HEK293 (cell line): ENCODE results near the gene SGMS1.
A peak's percentile ranks its signal among the peaks of the same experiment; 100 is the strongest.

Experiments
- CTCF ChIA-PET: fragments of 350-600 bp; formaldehyde crosslinking; extraction: SDS; loops from one replicate; lab custom pipeline; 2021; ENCODE audit warnings: antibody characterized with exemption; lab: Yijun Ruan, JAX
- POLR2A ChIA-PET: fragments of 300-600 bp; formaldehyde crosslinking; extraction: SDS; loops from one replicate; lab custom pipeline; 2020; ENCODE audit warnings: antibody characterized with exemption, inconsistent platforms; lab: Yijun Ruan, JAX
- H3K27ac ChIP-seq: fragments of 200-500 bp; sonication (Bioruptor generic); 2 replicates; pipeline ENCODE4 v1.5.1; 2014; ENCODE audit warnings: low read depth, low read length, control low read depth, inconsistent platforms; ENCODE audit errors: extremely low read depth
- H3K36me3 ChIP-seq, 2 experiments: fragments of 200-500 bp in 1 of 2; sonication (Bioruptor generic) in 1 of 2; 1 replicate in 1 of 2; 2 replicates in 1 of 2; pipeline ENCODE4 v1.5.1; 2014 to 2017; ENCODE audit warnings: inconsistent platforms in 2 of 2, low read length in 2 of 2; ENCODE audit not compliant: control insufficient read depth in 2 of 2, insufficient read depth in 1 of 2
- H3K4me1 ChIP-seq: fragments of 200-500 bp; sonication (Bioruptor generic); 2 replicates; pipeline ENCODE4 v1.5.1; 2014; ENCODE audit warnings: mild to moderate bottlenecking, low read length, inconsistent platforms; ENCODE audit not compliant: control insufficient read depth, insufficient read depth
- H3K4me3 ChIP-seq: 2 replicates; pipeline ENCODE4 v1.5.1; 2011; ENCODE audit warnings: low read depth, mild to moderate bottlenecking, control low read depth, low read length, moderate library complexity
- H3K9me3 ChIP-seq: fragments of 200-500 bp; sonication (Bioruptor generic); 2 replicates; pipeline ENCODE4 v1.5.1; 2014; ENCODE audit warnings: low read depth, low read length, inconsistent platforms; ENCODE audit not compliant: control insufficient read depth, insufficient read depth
- GLIS2 ChIP-seq: fragments of 450-650 bp; formaldehyde crosslinking; IDR thresholded peaks from 2 replicates; pipeline ENCODE4 v1.5.1; 2016; ENCODE audit warnings: missing biosample characterization, missing genetic modification characterization
- HIC1 ChIP-seq: fragments of 450-650 bp; formaldehyde crosslinking; IDR thresholded peaks from 2 replicates; pipeline ENCODE4 v1.5.1; 2016; ENCODE audit warnings: missing biosample characterization, missing genetic modification characterization
- HOXA7 ChIP-seq: sonication (generic); formaldehyde crosslinking; IDR thresholded peaks from 2 replicates; pipeline ENCODE4 v1.8.1; 2022; ENCODE audit warnings: missing genetic modification reagents, borderline replicate concordance
- KLF1 ChIP-seq: fragments of 450-650 bp; formaldehyde crosslinking; IDR thresholded peaks from 2 replicates; pipeline ENCODE4 v1.5.1; 2016; ENCODE audit warnings: missing biosample characterization, missing genetic modification characterization
- PRDM6 ChIP-seq: fragments of 450-650 bp; formaldehyde crosslinking; IDR thresholded peaks from 2 replicates; pipeline ENCODE4 v1.5.1; 2017; ENCODE audit warnings: missing biosample characterization, missing genetic modification characterization
- SP3 ChIP-seq: fragments of 450-650 bp; formaldehyde crosslinking; IDR thresholded peaks from 2 replicates; pipeline ENCODE4 v1.5.1; 2016; ENCODE audit warnings: missing biosample characterization, missing genetic modification characterization
- SP7 ChIP-seq: fragments of 450-650 bp; formaldehyde crosslinking; IDR thresholded peaks from 2 replicates; pipeline ENCODE4 v1.5.1; 2016; ENCODE audit warnings: missing biosample characterization, missing genetic modification characterization
- ZBTB10 ChIP-seq: fragments of 450-650 bp; formaldehyde crosslinking; IDR thresholded peaks from 2 replicates; pipeline ENCODE4 v1.5.1; 2016; ENCODE audit warnings: missing biosample characterization, missing genetic modification characterization
- ZNF132 ChIP-seq: fragments of 450-650 bp; formaldehyde crosslinking; IDR thresholded peaks from 2 replicates; pipeline ENCODE4 v1.5.1; 2017; ENCODE audit warnings: missing biosample characterization, missing genetic modification characterization, borderline replicate concordance
- ZNF133 ChIP-seq: fragments of 450-650 bp; formaldehyde crosslinking; IDR thresholded peaks from 2 replicates; pipeline ENCODE4 v1.5.1; 2016; ENCODE audit warnings: missing biosample characterization, missing genetic modification characterization
- ZNF157 ChIP-seq: fragments of 450-650 bp; formaldehyde crosslinking; IDR thresholded peaks from 2 replicates; pipeline ENCODE4 v1.5.1; 2016; ENCODE audit warnings: missing biosample characterization, missing genetic modification characterization
- ZNF175 ChIP-seq: fragments of 450-650 bp; formaldehyde crosslinking; IDR thresholded peaks from 2 replicates; pipeline ENCODE4 v1.5.1; 2016; ENCODE audit warnings: missing biosample characterization, missing genetic modification characterization
- ZNF19 ChIP-seq: fragments of 450-650 bp; formaldehyde crosslinking; IDR thresholded peaks from 2 replicates; pipeline ENCODE4; 2016; ENCODE audit warnings: missing biosample characterization, missing genetic modification characterization, low read depth
- ZNF335 ChIP-seq: fragments of 450-650 bp; formaldehyde crosslinking; conservative IDR thresholded peaks from 2 replicates; pipeline ENCODE4 v1.5.1; 2016; ENCODE audit warnings: missing biosample characterization, missing genetic modification characterization
- ZNF394 ChIP-seq: fragments of 450-650 bp; formaldehyde crosslinking; IDR thresholded peaks from 2 replicates; pipeline ENCODE4 v1.5.1; 2016; ENCODE audit warnings: missing biosample characterization, missing genetic modification characterization, mild to moderate bottlenecking, moderate library complexity, borderline replicate concordance
- ZNF404 ChIP-seq: fragments of 450-650 bp; formaldehyde crosslinking; IDR thresholded peaks from 2 replicates; pipeline ENCODE4 v1.5.1; 2017; ENCODE audit warnings: missing biosample characterization, missing genetic modification characterization
- ZNF426 ChIP-seq: fragments of 450-650 bp; formaldehyde crosslinking; IDR thresholded peaks from 2 replicates; pipeline ENCODE4 v1.5.1; 2017; ENCODE audit warnings: missing biosample characterization, missing genetic modification characterization, mild to moderate bottlenecking, inconsistent platforms, moderate library complexity
- ZNF513 ChIP-seq: fragments of 450-650 bp; IDR thresholded peaks from 2 replicates; pipeline ENCODE4 v1.5.1; 2018; ENCODE audit warnings: missing biosample characterization, missing genetic modification characterization
- ZNF518A ChIP-seq: fragments of 450-650 bp; formaldehyde crosslinking; conservative IDR thresholded peaks from 2 replicates; pipeline ENCODE4 v1.5.1; 2016; ENCODE audit warnings: low read depth, missing biosample characterization, missing genetic modification characterization
- ZNF529 ChIP-seq: fragments of 450-650 bp; formaldehyde crosslinking; IDR thresholded peaks from 2 replicates; pipeline ENCODE4 v1.5.1; 2017; ENCODE audit warnings: missing genetic modification characterization, missing biosample characterization; ENCODE audit not compliant: insufficient replicate concordance
- ZNF571 ChIP-seq: fragments of 450-650 bp; formaldehyde crosslinking; IDR thresholded peaks from 2 replicates; pipeline ENCODE4 v1.5.0; 2017; ENCODE audit warnings: missing biosample characterization, missing genetic modification characterization
- ZNF768 ChIP-seq: fragments of 450-650 bp; formaldehyde crosslinking; IDR thresholded peaks from 2 replicates; pipeline ENCODE4 v1.5.1; 2018; ENCODE audit warnings: missing biosample characterization, mild to moderate bottlenecking, missing genetic modification characterization

Gene SGMS1

GRCh38 chr10:50299948-50300669 lies 323.6 kb downstream of the SGMS1 start:
- Histone ChIP-seq H3K4me1 (no peaks in the 10 kb centered on the region), H3K36me3 (no peaks in the 10 kb centered on the region), H3K4me3 (no peak overlapping the region), H3K27ac (no peak overlapping the region), H3K9me3 (no peaks in the 10 kb centered on the region)
- ChIA-PET CTCF (interaction anchor here (0.7 kb wide), 1 partner anchor 1748 kb away, joined by 3 read pairs; no protein-coding TSS in a partner anchor), POLR2A (no interaction called here)
- TF ChIP-seq ZNF133 (tag by site-specific recombination) (peak; percentile 92), HIC1 (no peak), ZNF132 (tag by site-specific recombination) (no peak), PRDM6 (no peak), ZNF529 (no peak), ZNF571 (tag by site-specific recombination) (no peak)

- Histone ChIP-seq H3K4me3 (no peak overlapping the region), H3K4me1 (no peaks in the 10 kb centered on the region), H3K36me3 (no peaks in the 10 kb centered on the region), H3K27ac (no peak overlapping the region), H3K9me3 (no peaks in the 10 kb centered on the region)
- POLR2A ChIA-PET, result no interaction called here
- CTCF ChIA-PET, result interaction anchor here (0.6 kb wide), 1 partner anchor 244 kb away, joined by 4 read pairs; no protein-coding TSS in a partner anchor
- TF ChIP-seq SP3, result no peak
- TF ChIP-seq ZNF404 (tag by site-specific recombination), result no peak
- no peak for TF ChIP-seq ZBTB10
- no peak for TF ChIP-seq SP7 (tag by site-specific recombination)
- no peak for TF ChIP-seq HOXA7 (CRISPR knock-in tag)
- TF ChIP-seq ZNF513 (tag by site-specific recombination), result no peak
- TF ChIP-seq ZNF768, result no peak
- TF ChIP-seq ZNF518A, result no peak
- TF ChIP-seq ZNF394 (tag by site-specific recombination), result no peak
- no peak for TF ChIP-seq ZNF426 (tag by site-specific recombination)
- TF ChIP-seq ZNF157, result no peak
- TF ChIP-seq KLF1 (tag by site-specific recombination), result no peak
- no peak for TF ChIP-seq ZNF335
- no peak for TF ChIP-seq GLIS2 (tag by site-specific recombination)
- TF ChIP-seq ZNF175 (tag by site-specific recombination), result no peak
- TF ChIP-seq ZNF19 (tag by site-specific recombination), result no peak
Measured at GRCh38 chr10:50295367-50295766, 328.4 kb downstream of the SGMS1 start.
